ENCODE measurements around the gene RPL38. TPM values are rescaled to one million over a fixed set of nuclear protein-coding genes. Genes with fewer than 3 reads are reported as not detected.

Gene RPL38
- total RNA-seq, 4 donors from 2014 or later, result 565 to 1,273 (median 679) TPM

- no peak overlapping the region for H3K4me3 ChIP-seq
- no peaks in the 10 kb centered on the region for H3K4me1 ChIP-seq
- 78% methylated on average over 11 of the region's 12 CpGs for WGBS
- DNase-seq (ENCODE audit: low spot score in 2 of 2), result no peak
- H3K9me3 ChIP-seq, result no peaks in the 10 kb centered on the region
- TF ChIP-seq, protein P1, sequence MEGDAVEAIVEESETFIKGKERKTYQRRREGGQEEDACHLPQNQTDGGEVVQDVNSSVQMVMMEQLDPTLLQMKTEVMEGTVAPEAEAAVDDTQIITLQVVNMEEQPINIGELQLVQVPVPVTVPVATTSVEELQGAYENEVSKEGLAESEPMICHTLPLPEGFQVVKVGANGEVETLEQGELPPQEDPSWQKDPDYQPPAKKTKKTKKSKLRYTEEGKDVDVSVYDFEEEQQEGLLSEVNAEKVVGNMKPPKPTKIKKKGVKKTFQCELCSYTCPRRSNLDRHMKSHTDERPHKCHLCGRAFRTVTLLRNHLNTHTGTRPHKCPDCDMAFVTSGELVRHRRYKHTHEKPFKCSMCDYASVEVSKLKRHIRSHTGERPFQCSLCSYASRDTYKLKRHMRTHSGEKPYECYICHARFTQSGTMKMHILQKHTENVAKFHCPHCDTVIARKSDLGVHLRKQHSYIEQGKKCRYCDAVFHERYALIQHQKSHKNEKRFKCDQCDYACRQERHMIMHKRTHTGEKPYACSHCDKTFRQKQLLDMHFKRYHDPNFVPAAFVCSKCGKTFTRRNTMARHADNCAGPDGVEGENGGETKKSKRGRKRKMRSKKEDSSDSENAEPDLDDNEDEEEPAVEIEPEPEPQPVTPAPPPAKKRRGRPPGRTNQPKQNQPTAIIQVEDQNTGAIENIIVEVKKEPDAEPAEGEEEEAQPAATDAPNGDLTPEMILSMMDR (IDR thresholded peaks at IDR 0.05), result no peak
- TF ChIP-seq EP300 (IDR thresholded peaks at IDR 0.05) (no peak), POLR2A (IDR thresholded peaks at IDR 0.05) (no peak), POLR2AphosphoS5 (IDR thresholded peaks at IDR 0.05) (no peak)
- no peak overlapping the region for H3K27ac ChIP-seq
- H3K27me3 ChIP-seq, result no peaks in the 10 kb centered on the region
- peaks cover 5% of the 10 kb centered on the region for H3K36me3 ChIP-seq
Measured at GRCh38 chr17:74250324-74250995, 47.0 kb downstream of the RPL38 start.

GRCh38 chr17:74251051-74251450 lies 47.6 kb downstream of the RPL38 start:
- DNase-seq (ENCODE audit: low spot score in 2 of 2), result no peak
- Histone ChIP-seq H3K4me1 (no peaks in the 10 kb centered on the region), H3K36me3 (peaks cover 5% of the 10 kb centered on the region), H3K27ac (no peak overlapping the region), H3K4me3 (no peak overlapping the region), H3K9me3 (no peaks in the 10 kb centered on the region), H3K27me3 (no peaks in the 10 kb centered on the region)
- WGBS, result 82% methylated on average over 8 of the region's 8 CpGs
- TF ChIP-seq EP300 (IDR thresholded peaks at IDR 0.05), result no peak
- TF ChIP-seq POLR2AphosphoS5 (IDR thresholded peaks at IDR 0.05), result no peak
- no peak for TF ChIP-seq POLR2A (IDR thresholded peaks at IDR 0.05)
- TF ChIP-seq, protein P1 (IDR thresholded peaks at IDR 0.05), result no peak

DNA sequence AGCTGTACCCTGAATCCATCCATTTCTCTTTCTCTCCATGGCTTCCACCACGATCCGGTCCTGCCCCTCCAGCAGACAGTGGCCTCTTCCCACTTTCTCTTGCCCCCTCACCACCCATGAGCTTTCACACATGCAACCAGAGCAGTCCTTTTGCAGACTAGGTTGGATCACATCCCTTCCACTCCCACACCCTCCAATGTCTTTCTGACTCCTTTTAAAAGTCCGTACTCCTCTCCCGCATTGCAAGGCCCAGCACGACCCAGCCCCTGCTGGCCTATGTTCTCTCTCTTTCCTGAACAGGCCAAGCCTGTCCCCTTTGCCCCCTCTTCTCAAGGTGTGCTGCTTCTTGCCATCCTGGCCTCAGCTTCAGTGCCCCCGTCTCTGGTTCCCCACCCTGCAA lies 48.1 kb downstream of the RPL38 start:
- no peak overlapping the region for H3K4me3 ChIP-seq
- no peaks in the 10 kb centered on the region for H3K9me3 ChIP-seq
- TF ChIP-seq POLR2A (IDR thresholded peaks at IDR 0.05), result no peak
- TF ChIP-seq, protein P1 (IDR thresholded peaks at IDR 0.05), result no peak
- TF ChIP-seq POLR2AphosphoS5 (IDR thresholded peaks at IDR 0.05), result no peak
- no peak for TF ChIP-seq EP300 (IDR thresholded peaks at IDR 0.05)
- DNase-seq (ENCODE audit: low spot score in 2 of 2), result no peak
- H3K36me3 ChIP-seq, result peaks cover 5% of the 10 kb centered on the region
- no peaks in the 10 kb centered on the region for H3K4me1 ChIP-seq
- no peaks in the 10 kb centered on the region for H3K27me3 ChIP-seq
- 86% methylated on average over 6 of the region's 6 CpGs for WGBS
- no peak overlapping the region for H3K27ac ChIP-seq

DNA sequence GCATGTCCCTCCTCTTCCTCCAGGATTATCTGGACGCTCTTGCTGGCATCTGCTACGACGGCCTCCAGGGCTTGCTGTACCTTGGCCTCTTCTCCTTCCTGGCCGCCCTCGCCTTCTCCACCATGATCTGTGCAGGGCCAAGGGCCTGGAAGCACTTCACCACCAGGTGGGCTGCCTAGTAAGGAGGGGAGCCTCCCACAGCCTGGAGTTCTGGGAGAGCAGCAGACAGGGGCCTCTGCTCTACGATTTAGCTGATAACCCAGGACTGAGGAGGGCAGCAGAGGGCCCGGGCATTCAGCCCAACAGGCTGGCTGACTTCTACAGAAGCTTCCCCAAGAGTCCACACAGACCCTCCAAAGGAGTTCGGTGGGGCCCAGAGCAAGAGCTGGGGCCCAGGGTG lies 48.7 kb downstream of the RPL38 start:
- TF ChIP-seq, protein P1 (IDR thresholded peaks at IDR 0.05), result no peak
- TF ChIP-seq POLR2A (IDR thresholded peaks at IDR 0.05) (no peak), EP300 (IDR thresholded peaks at IDR 0.05) (no peak)
- Histone ChIP-seq H3K27ac (no peak overlapping the region), H3K4me1 (no peaks in the 10 kb centered on the region), H3K9me3 (no peaks in the 10 kb centered on the region), H3K27me3 (no peaks in the 10 kb centered on the region), H3K4me3 (no peak overlapping the region), H3K36me3 (peaks cover 5% of the 10 kb centered on the region)
- no peak for DNase-seq (ENCODE audit: low spot score in 2 of 2)
- 93% methylated on average over 6 of the region's 8 CpGs for WGBS

- DNase-seq (ENCODE audit: low spot score in 2 of 2), result no peak
- no peaks in the 10 kb centered on the region for H3K4me1 ChIP-seq
- peaks cover 5% of the 10 kb centered on the region for H3K36me3 ChIP-seq
- no peaks in the 10 kb centered on the region for H3K27me3 ChIP-seq
- H3K9me3 ChIP-seq, result no peaks in the 10 kb centered on the region
- TF ChIP-seq EP300 (IDR thresholded peaks at IDR 0.05) (no peak), POLR2A (IDR thresholded peaks at IDR 0.05) (no peak), POLR2AphosphoS5 (IDR thresholded peaks at IDR 0.05) (no peak)
- TF ChIP-seq, protein P1 (IDR thresholded peaks at IDR 0.05), result no peak
- WGBS, result 94% methylated on average over 13 of the region's 13 CpGs
- H3K27ac ChIP-seq, result no peak overlapping the region
- no peak overlapping the region for H3K4me3 ChIP-seq
Measured at GRCh38 chr17:74253036-74253435, 49.6 kb downstream of the RPL38 start.

Measured in suprapubic skin (tissue), 4 donors.